Endothelial cell of umbilical vein (primary cell): ENCODE results near the gene MAP1S. TPM values are rescaled to one million over a fixed set of nuclear protein-coding genes. Genes with fewer than 3 reads are reported as not detected.

Experiments
- BruUV-seq: library from RNA; stranded (reverse); fragments of 400-500 nt; replicated peaks from 2 replicates; lab custom pipeline; 2021; lab: Mats Ljungman, UMichigan
- CTCF ChIA-PET: fragments of 300-600, 350-600 bp; sonication (Branson Sonifier 250); formaldehyde crosslinking; loops from one replicate; lab custom pipeline; 2021; ENCODE audit warnings: antibody characterized with exemption, inconsistent platforms; lab: Charles Lee
- POLR2A ChIA-PET: fragments of 300-600, 350-600 bp; sonication (Branson Sonifier 250); formaldehyde crosslinking; loops from one replicate; lab custom pipeline; 2021; ENCODE audit warnings: antibody characterized with exemption, inconsistent platforms; lab: Charles Lee
- DNase-seq: peaks from one replicate; pipeline ENCODE4 v3.0.0-alpha.2; 2011; ENCODE audit warnings: low read depth, low spot score
- FAIRE-seq: peaks from 2 replicates; lab custom pipeline; 2011; peaks lifted over from hg19 to GRCh38; lab: Jason Lieb, UNC
- H2AFZ ChIP-seq: 2 replicates; pipeline ENCODE4 v1.6.0; 2012; ENCODE audit warnings: low read depth, low read length, control low read depth, inconsistent platforms
- H3K27ac ChIP-seq: 2 replicates; pipeline ENCODE4 v1.5.1; 2011; ENCODE audit warnings: low read depth, mild to moderate bottlenecking, control low read depth, low read length, moderate library complexity; ENCODE audit not compliant: insufficient read depth
- H3K27me3 ChIP-seq, 2 experiments: 2 replicates each; pipeline versions ENCODE4 v1.6.0 to v1.6.1; 2011; ENCODE audit warnings: low read length in 2 of 2, mixed read lengths in 1 of 2; ENCODE audit not compliant: control insufficient read depth in 2 of 2, insufficient read depth in 2 of 2
- H3K36me3 ChIP-seq, 2 experiments: 2 replicates in 1 of 2; 3 replicates in 1 of 2; pipeline ENCODE4 v1.5.1; 2011; ENCODE audit warnings: low read length in 2 of 2, mild to moderate bottlenecking in 1 of 2, moderate library complexity in 1 of 2; ENCODE audit not compliant: control insufficient read depth in 2 of 2, insufficient read depth in 2 of 2; ENCODE audit errors: extremely low read depth in 1 of 2
- H3K4me1 ChIP-seq: 3 replicates; pipeline ENCODE4 v1.5.1; 2011; ENCODE audit warnings: mild to moderate bottlenecking, low read length; ENCODE audit not compliant: control insufficient read depth, insufficient read depth; ENCODE audit errors: extremely low read depth
- H3K4me2 ChIP-seq: 2 replicates; pipeline ENCODE4 v1.6.1; 2011; ENCODE audit warnings: low read length, control low read depth, mixed read lengths; ENCODE audit not compliant: insufficient read depth
- H3K4me3 ChIP-seq, 3 experiments: fragments of 200-600 bp in 1 of 3; sonication (generic), shearing (Covaris generic) in 1 of 3; replicated peaks in 1 of 3; 2 replicates each; pipeline ENCODE4 v1.5.1; 2011 to 2016; ENCODE audit warnings: control low read depth in 3 of 3, low read length in 3 of 3, mild to moderate bottlenecking in 2 of 3, inconsistent platforms in 1 of 3, low read depth in 1 of 3, moderate library complexity in 1 of 3; ENCODE audit not compliant: insufficient read depth in 1 of 3
- H3K79me2 ChIP-seq: 2 replicates; pipeline ENCODE4 v1.6.0; 2012; ENCODE audit warnings: low read length, inconsistent platforms; ENCODE audit not compliant: control insufficient read depth, insufficient read depth
- H3K9ac ChIP-seq: replicated peaks from 2 replicates; pipeline ENCODE3; 2011; ENCODE audit warnings: low read length, control low read depth; ENCODE audit not compliant: insufficient read depth; ENCODE audit errors: extremely low read depth
- H3K9me1 ChIP-seq: replicated peaks from 3 replicates; pipeline ENCODE4 v1.6.0; 2011; ENCODE audit warnings: mild to moderate bottlenecking, low read length; ENCODE audit not compliant: control insufficient read depth, insufficient read depth; ENCODE audit errors: extremely low read depth
- H3K9me3 ChIP-seq: replicated peaks from 2 replicates; pipeline ENCODE4 v1.5.1; 2012; ENCODE audit warnings: low read length, inconsistent platforms; ENCODE audit not compliant: control insufficient read depth, insufficient read depth
- H4K20me1 ChIP-seq: replicated peaks from 2 replicates; pipeline ENCODE3; 2011; ENCODE audit warnings: mild to moderate bottlenecking, low read length; ENCODE audit not compliant: control insufficient read depth, insufficient read depth; ENCODE audit errors: extremely low read depth
- CTCF ChIP-seq, 2 donors: IDR thresholded peaks; 1 replicate in 1 of 2; 2 replicates in 1 of 2; pipeline ENCODE4 v1.5.1; 2011; ENCODE audit warnings: low read length in 2 of 2, mild to moderate bottlenecking in 2 of 2, moderate library complexity in 2 of 2, control low read depth in 1 of 2, inconsistent platforms in 1 of 2, low read depth in 1 of 2; ENCODE audit not compliant: insufficient read depth in 1 of 2; ENCODE audit errors: extremely low read depth in 1 of 2
- EZH2 ChIP-seq: IDR thresholded peaks from 2 replicates; pipeline ENCODE4 v1.6.1; 2012; ENCODE audit warnings: borderline replicate concordance, low read depth, mild to moderate bottlenecking, moderate library complexity, low read length, inconsistent platforms; ENCODE audit not compliant: severe bottlenecking
- FOS ChIP-seq: IDR thresholded peaks from 2 replicates; pipeline ENCODE4 v1.6.1; 2011; ENCODE audit warnings: mild to moderate bottlenecking, low read length, moderate library complexity, borderline replicate concordance; ENCODE audit not compliant: insufficient read depth
- GATA2 ChIP-seq: IDR thresholded peaks from 2 replicates; pipeline ENCODE4 v1.7.0; 2011; ENCODE audit warnings: low read depth, mild to moderate bottlenecking, moderate library complexity, mixed read lengths, low read length; ENCODE audit not compliant: insufficient read length, insufficient read depth
- JUN ChIP-seq: IDR thresholded peaks from 2 replicates; pipeline ENCODE4 v1.6.1; 2011; ENCODE audit warnings: borderline replicate concordance, low read depth; ENCODE audit not compliant: insufficient read length, insufficient read depth
- MAX ChIP-seq: IDR thresholded peaks from 2 replicates; pipeline ENCODE4 v1.6.1; 2011; ENCODE audit not compliant: insufficient read depth, insufficient read length
- MYC ChIP-seq: IDR thresholded peaks from one replicate; pipeline ENCODE4 v1.6.1; 2011; ENCODE audit warnings: mild to moderate bottlenecking, low read depth, low read length
- POLR2A ChIP-seq: IDR thresholded peaks from 2 replicates; pipeline ENCODE4 v1.6.1; 2012; ENCODE audit warnings: low read depth, mild to moderate bottlenecking, control low read depth, low read length
- POLR2AphosphoS5 ChIP-seq: IDR thresholded peaks from 2 replicates; pipeline ENCODE4 v1.6.1; 2012; ENCODE audit warnings: low read depth, mild to moderate bottlenecking, control low read depth, low read length, moderate library complexity; ENCODE audit not compliant: insufficient read depth
- dilution Hi-C: fragments of 300-500 bp; cut with MboI; formaldehyde crosslinking; loops from one replicate; pipeline ENCODE4 v1.15.0; 2019; ENCODE audit warnings: low sequenced_read_pairs; ENCODE audit not compliant: extremely low pct_ligation_motif_present
- intact Hi-C: fragments of 100-400 bp; cut with micrococcal nuclease; formaldehyde crosslinking; loops from one replicate; pipeline ENCODE4 v1.10.0; 2022
- polyA plus RNA-seq, 4 experiments: library from polyadenylated mRNA; depleted of rRNA in 3 of 4; stranded (reverse) in 3 of 4; unstranded in 1 of 4; fragments of >200 nt; gene quantifications; 2 replicates each; pipeline versions ENCODE4 v1.2.1 to v1.2.3, GENCODE V29; 2011 to 2012; ENCODE audit warnings: missing spikeins in 1 of 4
- total RNA-seq: library from RNA; stranded (reverse); gene quantifications from 2 replicates; pipeline ENCODE4 v1.2.3, GENCODE V29; 2021

The MAP1S gene
- total and polyA plus RNA-seq, 2 donors (not counting 3 experiments of a cell fraction or from before 2014, with no cell fraction given): 94.8 to 143 TPM

- no TSS peak for BruUV-seq
- CTCF ChIA-PET: no interaction called here
- H3K4me1 ChIP-seq: peaks cover 8% of the 10 kb centered on the region
- no peak overlapping the region for H3K4me3 ChIP-seq
- H3K4me2 ChIP-seq: no peak overlapping the region
- no peak overlapping the region for H3K9ac ChIP-seq
- H3K9me1 ChIP-seq: no peaks in the 10 kb centered on the region
- no peaks in the 10 kb centered on the region for H3K9me3 ChIP-seq
- DNase-seq (no peak), FAIRE-seq (no peak)
- H2AFZ ChIP-seq: no peak overlapping the region
- dilution Hi-C loops (no loop called here), intact Hi-C loops (no loop called here)
- peaks cover 7 to 15% of the 10 kb centered on the region in 2 experiments for H3K27me3 ChIP-seq
- TF ChIP-seq POLR2A (no peak), MYC (no peak), EZH2 (no peak), JUN (no peak), GATA2 (no peak), POLR2AphosphoS5 (no peak), FOS (no peak)
- no peaks in the 10 kb centered on the region for H4K20me1 ChIP-seq
- no peaks in the 10 kb centered on the region for H3K36me3 ChIP-seq
- no peak overlapping the region for H3K27ac ChIP-seq
- POLR2A ChIA-PET: no interaction called here
- no peaks in the 10 kb centered on the region for H3K79me2 ChIP-seq
Measured at GRCh38 chr19:17688853-17689595, 30.3 kb upstream of the MAP1S start.

GRCh38 chr19:17692566-17692965 lies 26.7 kb upstream of the MAP1S start:
- H3K4me1 ChIP-seq: no peaks in the 10 kb centered on the region
- H3K79me2 ChIP-seq: no peaks in the 10 kb centered on the region
- dilution Hi-C loops: no loop called here
- H3K9me3 ChIP-seq: no peaks in the 10 kb centered on the region
- no peaks in the 10 kb centered on the region for H4K20me1 ChIP-seq
- no peak overlapping the region for H3K4me2 ChIP-seq
- no peak for DNase-seq
- no peak for TF ChIP-seq MYC
- no peak for TF ChIP-seq EZH2
- TF ChIP-seq GATA2: no peak
- TF ChIP-seq FOS: no peak
- TF ChIP-seq POLR2A: no peak
- no peak for TF ChIP-seq CTCF (IDR thresholded peaks at IDR 0.05; ENCODE audit: extremely low read depth in 1 of 2, insufficient read depth in 1 of 2, low read depth in 1 of 2, low read length in 2 of 2)
- no peak for TF ChIP-seq JUN
- TF ChIP-seq MAX: no peak
- TF ChIP-seq POLR2AphosphoS5: no peak
- H3K9me1 ChIP-seq: no peaks in the 10 kb centered on the region
- H3K4me3 ChIP-seq: no peak overlapping the region
- H3K36me3 ChIP-seq: no peaks in the 10 kb centered on the region
- no TSS peak for BruUV-seq
- H3K9ac ChIP-seq: no peak overlapping the region
- CTCF ChIA-PET: interaction anchor here (1.3 kb wide), 1 partner anchor 82 kb away, joined by 4 read pairs; no protein-coding TSS in a partner anchor
- POLR2A ChIA-PET: no interaction called here
- peaks cover 5 to 9% of the 10 kb centered on the region in 2 experiments for H3K27me3 ChIP-seq
- intact Hi-C loops: no loop called here
- no peak for FAIRE-seq
- no peak overlapping the region for H3K27ac ChIP-seq
- no peak overlapping the region for H2AFZ ChIP-seq
